Measurements from ENCODE around the gene NTRK2.

NTRK2 gene

GRCh38 chr9:85061969-85062368 lies 392.4 kb downstream of the NTRK2 start:
- Histone ChIP-seq H3K27ac (ENCODE audit: extremely low read depth, low read depth, low read length) (no peak overlapping the region), H3K4me1 (ENCODE audit: control insufficient read depth, insufficient read depth, low read length) (no peaks in the 10 kb centered on the region), H3K9me3 (ENCODE audit: control insufficient read depth, insufficient read depth, low read depth, low read length) (no peaks in the 10 kb centered on the region), H3K36me3 (ENCODE audit: control insufficient read depth in 2 of 2, insufficient read depth in 1 of 2, low read length in 2 of 2) (no peaks in the 10 kb centered on the region), H3K4me3 (ENCODE audit: low read depth, low read length) (no peak overlapping the region)
- no peak for TF ChIP-seq GLIS2 (tag by site-specific recombination; IDR thresholded peaks at IDR 0.05)
- TF ChIP-seq ZBTB10 (tag by site-specific recombination; IDR thresholded peaks at IDR 0.05), result no peak
- TF ChIP-seq ZBTB11 (tag by site-specific recombination; conservative IDR thresholded peaks at IDR 0.05; ENCODE audit: low read depth), result no peak
- no peak for TF ChIP-seq ZNF677 (tag by site-specific recombination; IDR thresholded peaks at IDR 0.05)
- no peak for TF ChIP-seq ZNF26 (tag by site-specific recombination; IDR thresholded peaks at IDR 0.05)
- no peak for TF ChIP-seq ZNF747 (tag by site-specific recombination; IDR thresholded peaks at IDR 0.05)
- TF ChIP-seq ZNF510 (tag by site-specific recombination; IDR thresholded peaks at IDR 0.05; ENCODE audit: insufficient replicate concordance), result no peak
- no peak for TF ChIP-seq ZNF398 (tag by site-specific recombination; IDR thresholded peaks at IDR 0.05)
- TF ChIP-seq ZNF155 (tag by site-specific recombination; IDR thresholded peaks at IDR 0.05), result no peak
- ChIA-PET CTCF (interaction anchor here (0.7 to 1.1 kb wide), 3 partner anchors 19 to 559 kb away, joined by 3 to 5 read pairs (median 3); no protein-coding TSS in a partner anchor), POLR2A (no interaction called here)

GRCh38 chr9:85062385-85063022 lies 393.0 kb downstream of the NTRK2 start:
- H3K36me3 ChIP-seq (ENCODE audit: control insufficient read depth in 2 of 2, insufficient read depth in 1 of 2, low read length in 2 of 2), result no peaks in the 10 kb centered on the region
- TF ChIP-seq ZNF16 (tag by site-specific recombination; IDR thresholded peaks at IDR 0.05; ENCODE audit: low read depth) (no peak), GFI1B (tag by site-specific recombination; IDR thresholded peaks at IDR 0.05) (no peak), ZNF175 (tag by site-specific recombination; IDR thresholded peaks at IDR 0.05) (no peak), ZNF558 (tag by site-specific recombination; IDR thresholded peaks at IDR 0.05) (no peak), SCRT2 (tag by site-specific recombination; IDR thresholded peaks at IDR 0.05) (no peak), ZNF791 (tag by site-specific recombination; IDR thresholded peaks at IDR 0.05) (no peak)
- POLR2A ChIA-PET, result no interaction called here
- no peak overlapping the region for H3K27ac ChIP-seq (ENCODE audit: extremely low read depth, low read depth, low read length)
- no peak overlapping the region for H3K4me3 ChIP-seq (ENCODE audit: low read depth, low read length)
- CTCF ChIA-PET, result interaction anchor here (0.6 to 0.7 kb wide), 3 partner anchors 19 to 560 kb away, joined by 3 to 5 read pairs (median 3); no protein-coding TSS in a partner anchor
- no peaks in the 10 kb centered on the region for H3K9me3 ChIP-seq (ENCODE audit: control insufficient read depth, insufficient read depth, low read depth, low read length)
- H3K4me1 ChIP-seq (ENCODE audit: control insufficient read depth, insufficient read depth, low read length), result no peaks in the 10 kb centered on the region

All from HEK293 (cell line).